Activated naive CD8-positive, alpha-beta T cell (primary cell): ENCODE measurements around the gene PUM1.

Experiments used
- H3K27ac Mint-ChIP-seq: one replicate; pipeline ENCODE4 v1.8.0; 2021; ENCODE audit warnings: mixed read lengths
- H3K27me3 Mint-ChIP-seq: one replicate; pipeline ENCODE4 v1.8.0; 2021; ENCODE audit warnings: mixed read lengths
- H3K36me3 Mint-ChIP-seq: one replicate; pipeline ENCODE4 v1.8.0; 2021; ENCODE audit warnings: mixed read lengths
- H3K4me1 Mint-ChIP-seq: one replicate; pipeline ENCODE4 v1.8.0; 2021; ENCODE audit warnings: low read depth, mixed read lengths
- H3K4me3 Mint-ChIP-seq: one replicate; pipeline ENCODE4 v1.8.0; 2021; ENCODE audit warnings: mild to moderate bottlenecking, mixed read lengths
- H3K9me3 Mint-ChIP-seq: one replicate; pipeline ENCODE4 v1.8.0; 2021; ENCODE audit warnings: low read depth, mixed read lengths

Gene PUM1

GRCh38 chr1:31020007-31020790, 45.3 kb downstream of the PUM1 start:
- no peak overlapping the region for H3K4me3 Mint-ChIP-seq
- no peaks in the 10 kb centered on the region for H3K9me3 Mint-ChIP-seq
- no peaks in the 10 kb centered on the region for H3K27me3 Mint-ChIP-seq
- peaks cover 76% of the 10 kb centered on the region for H3K4me1 Mint-ChIP-seq
- peaks cover 5% of the 10 kb centered on the region for H3K36me3 Mint-ChIP-seq
- H3K27ac Mint-ChIP-seq = peak overlapping the region; percentile 22

GRCh38 chr1:31019401-31019800, 46.1 kb downstream of the PUM1 start:
- Mint-ChIP-seq H3K27me3 (no peaks in the 10 kb centered on the region), H3K9me3 (no peaks in the 10 kb centered on the region), H3K36me3 (peaks cover 5% of the 10 kb centered on the region), H3K27ac (peak overlapping the region; percentile 22), H3K4me3 (no peak overlapping the region), H3K4me1 (peaks cover 68% of the 10 kb centered on the region)

- Mint-ChIP-seq H3K9me3 (no peaks in the 10 kb centered on the region), H3K4me1 (peaks cover 67% of the 10 kb centered on the region), H3K27me3 (no peaks in the 10 kb centered on the region), H3K36me3 (peaks cover 4% of the 10 kb centered on the region), H3K27ac (peak overlapping the region; percentile 51), H3K4me3 (no peak overlapping the region)
Measured at GRCh38 chr1:31016868-31017267, 48.6 kb downstream of the PUM1 start.

- H3K4me1 Mint-ChIP-seq = peaks cover 63% of the 10 kb centered on the region
- peak overlapping the region; percentile 29 for H3K27ac Mint-ChIP-seq
- H3K9me3 Mint-ChIP-seq = no peaks in the 10 kb centered on the region
- H3K36me3 Mint-ChIP-seq = peaks cover 2% of the 10 kb centered on the region
- no peak overlapping the region for H3K4me3 Mint-ChIP-seq
- H3K27me3 Mint-ChIP-seq = no peaks in the 10 kb centered on the region
Measured at GRCh38 chr1:31013187-31013864, 52.2 kb downstream of the PUM1 start.

- Mint-ChIP-seq H3K4me3 (no peak overlapping the region), H3K36me3 (peaks cover 4% of the 10 kb centered on the region), H3K9me3 (no peaks in the 10 kb centered on the region), H3K27me3 (no peaks in the 10 kb centered on the region), H3K4me1 (peaks cover 67% of the 10 kb centered on the region), H3K27ac (no peak overlapping the region)
Measured at GRCh38 chr1:31012210-31012924, 53.1 kb downstream of the PUM1 start.

GRCh38 chr1:31011719-31012118, 53.8 kb downstream of the PUM1 start:
- H3K9me3 Mint-ChIP-seq = no peaks in the 10 kb centered on the region
- H3K4me1 Mint-ChIP-seq = peaks cover 66% of the 10 kb centered on the region
- peak overlapping the region; percentile 8 for H3K4me3 Mint-ChIP-seq
- H3K27ac Mint-ChIP-seq = peak overlapping the region; percentile 62
- no peaks in the 10 kb centered on the region for H3K27me3 Mint-ChIP-seq
- peaks cover 4% of the 10 kb centered on the region for H3K36me3 Mint-ChIP-seq

GRCh38 chr1:31010086-31010989, 55.2 kb downstream of the PUM1 start:
- H3K27me3 Mint-ChIP-seq = no peaks in the 10 kb centered on the region
- peaks cover 7% of the 10 kb centered on the region for H3K36me3 Mint-ChIP-seq
- no peaks in the 10 kb centered on the region for H3K9me3 Mint-ChIP-seq
- peak overlapping the region; percentile 45 for H3K4me3 Mint-ChIP-seq
- H3K27ac Mint-ChIP-seq = peak overlapping the region; percentile 77
- peaks cover 76% of the 10 kb centered on the region for H3K4me1 Mint-ChIP-seq

- peak overlapping the region; percentile 82 for H3K27ac Mint-ChIP-seq
- peaks cover 82% of the 10 kb centered on the region for H3K4me1 Mint-ChIP-seq
- peak overlapping the region; percentile 23 for H3K4me3 Mint-ChIP-seq
- peaks cover 8% of the 10 kb centered on the region for H3K36me3 Mint-ChIP-seq
- H3K27me3 Mint-ChIP-seq = no peaks in the 10 kb centered on the region
- no peaks in the 10 kb centered on the region for H3K9me3 Mint-ChIP-seq
Measured at GRCh38 chr1:31007462-31007991, 58.0 kb downstream of the PUM1 start.

GRCh38 chr1:31006747-31007146, 58.8 kb downstream of the PUM1 start:
- H3K27me3 Mint-ChIP-seq = no peaks in the 10 kb centered on the region
- peaks cover 8% of the 10 kb centered on the region for H3K36me3 Mint-ChIP-seq
- no peak overlapping the region for H3K4me3 Mint-ChIP-seq
- no peak overlapping the region for H3K27ac Mint-ChIP-seq
- H3K4me1 Mint-ChIP-seq = peaks cover 79% of the 10 kb centered on the region
- no peaks in the 10 kb centered on the region for H3K9me3 Mint-ChIP-seq

- Mint-ChIP-seq H3K27me3 (no peaks in the 10 kb centered on the region), H3K4me1 (peaks cover 75% of the 10 kb centered on the region), H3K36me3 (peaks cover 8% of the 10 kb centered on the region), H3K4me3 (no peak overlapping the region), H3K9me3 (no peaks in the 10 kb centered on the region), H3K27ac (peak overlapping the region; percentile 50)
Measured at GRCh38 chr1:31005617-31006166, 59.8 kb downstream of the PUM1 start.

GRCh38 chr1:31005198-31005597, 60.3 kb downstream of the PUM1 start:
- H3K9me3 Mint-ChIP-seq = no peaks in the 10 kb centered on the region
- H3K27ac Mint-ChIP-seq = peak overlapping the region; percentile 50
- H3K36me3 Mint-ChIP-seq = peaks cover 8% of the 10 kb centered on the region
- no peaks in the 10 kb centered on the region for H3K27me3 Mint-ChIP-seq
- H3K4me1 Mint-ChIP-seq = peaks cover 71% of the 10 kb centered on the region
- H3K4me3 Mint-ChIP-seq = no peak overlapping the region

GRCh38 chr1:31004231-31004621, 61.3 kb downstream of the PUM1 start:
- Mint-ChIP-seq H3K4me1 (peaks cover 65% of the 10 kb centered on the region), H3K27ac (peak overlapping the region; percentile 29)

GRCh38 chr1:31003613-31004230, 61.8 kb downstream of the PUM1 start:
- peaks cover 65% of the 10 kb centered on the region for H3K4me1 Mint-ChIP-seq

More at GRCh38 chr1:31004231-31004621, 61.3 kb downstream of the PUM1 start:
- H3K9me3 Mint-ChIP-seq = no peaks in the 10 kb centered on the region
- H3K36me3 Mint-ChIP-seq = peaks cover 8% of the 10 kb centered on the region
- H3K27me3 Mint-ChIP-seq = no peaks in the 10 kb centered on the region
- no peak overlapping the region for H3K4me3 Mint-ChIP-seq

More at GRCh38 chr1:31003613-31004230, 61.8 kb downstream of the PUM1 start:
- Mint-ChIP-seq H3K27me3 (no peaks in the 10 kb centered on the region), H3K36me3 (peaks cover 8% of the 10 kb centered on the region), H3K4me3 (no peak overlapping the region), H3K9me3 (no peaks in the 10 kb centered on the region), H3K27ac (peak overlapping the region; percentile 29)
